T-helper 9 cell (primary cell): Measurements from ENCODE around the gene FANCE.

Experiments
- DNase-seq: peaks from one replicate; pipeline ENCODE4 v3.0.0-alpha.2; 2020

Gene FANCE

GRCh38 chr6:35468980-35469750 is 17.0 kb downstream of the FANCE start:
- no peak for DNase-seq

DNA sequence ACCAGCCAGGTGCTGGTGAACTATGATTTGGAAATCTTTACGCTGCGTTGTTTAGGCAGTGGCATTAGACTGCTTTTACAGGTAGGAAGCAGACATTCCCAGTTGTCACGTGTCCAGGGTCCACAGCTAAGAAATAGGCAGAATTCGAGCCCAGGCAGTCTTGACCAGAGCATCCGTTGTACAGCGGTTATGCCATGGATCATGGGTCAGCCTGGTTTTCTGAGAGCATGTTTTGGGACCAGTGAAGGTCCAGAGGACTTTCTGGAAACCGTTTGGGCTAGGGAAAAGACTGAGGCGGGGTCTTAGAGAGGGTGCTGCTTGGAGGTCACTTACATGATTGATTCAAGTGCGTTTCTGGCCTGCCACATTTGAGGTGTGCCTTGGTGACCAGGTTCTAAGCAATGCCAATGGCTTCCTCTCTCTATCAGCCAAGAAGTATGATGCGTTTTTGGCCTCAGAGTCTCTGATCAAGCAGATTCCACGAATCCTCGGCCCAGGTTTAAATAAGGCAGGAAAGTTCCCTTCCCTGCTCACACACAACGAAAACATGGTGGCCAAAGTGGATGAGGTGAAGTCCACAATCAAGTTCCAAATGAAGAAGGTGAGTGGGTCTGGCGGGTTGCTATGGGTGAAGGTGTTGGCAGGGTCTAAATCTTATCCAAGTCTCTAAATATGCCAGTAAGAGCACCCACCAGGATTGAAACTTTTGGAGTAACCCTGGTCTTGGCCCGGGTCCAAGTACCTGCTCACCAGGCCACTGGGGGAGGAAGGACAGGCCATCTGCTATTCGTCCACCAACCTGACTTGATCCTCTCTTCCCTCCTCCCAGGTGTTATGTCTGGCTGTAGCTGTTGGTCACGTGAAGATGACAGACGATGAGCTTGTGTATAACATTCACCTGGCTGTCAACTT is 17.9 kb downstream of the FANCE start:
- no peak for DNase-seq

- DNase-seq: no peak
These were observed 18.6 kb downstream of the FANCE start for GRCh38 chr6:35470663-35471120.

DNA sequence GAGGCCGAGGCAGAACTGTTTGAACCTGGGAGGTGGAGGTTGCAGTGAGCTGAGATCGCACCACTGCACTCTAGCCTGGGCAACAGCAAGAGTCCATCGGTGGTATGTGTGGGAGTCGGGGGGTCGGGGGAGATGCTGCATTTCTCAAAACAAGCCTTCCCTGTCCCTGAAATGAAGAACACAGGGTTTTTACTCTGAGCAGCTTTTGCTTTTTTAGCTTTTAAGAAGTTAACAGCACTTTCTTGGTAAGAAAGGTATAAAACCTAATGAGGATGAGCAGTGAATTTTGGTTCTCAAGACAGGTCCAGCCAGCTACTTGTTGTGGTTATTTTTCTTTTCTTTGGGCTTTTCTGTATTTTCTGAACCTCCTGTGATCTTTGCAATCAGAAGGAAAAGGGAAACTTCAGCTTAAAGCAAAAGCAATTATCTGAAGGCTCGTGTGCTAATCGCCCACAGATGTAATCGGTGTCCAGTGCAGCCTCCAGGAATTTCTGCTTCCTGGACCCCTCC is 19.8 kb downstream of the FANCE start:
- DNase-seq: no peak

- DNase-seq: no peak
These were observed 21.1 kb downstream of the FANCE start for GRCh38 chr6:35473075-35473849.

- no peak for DNase-seq
These were observed 21.7 kb downstream of the FANCE start for GRCh38 chr6:35473850-35474130.

DNA sequence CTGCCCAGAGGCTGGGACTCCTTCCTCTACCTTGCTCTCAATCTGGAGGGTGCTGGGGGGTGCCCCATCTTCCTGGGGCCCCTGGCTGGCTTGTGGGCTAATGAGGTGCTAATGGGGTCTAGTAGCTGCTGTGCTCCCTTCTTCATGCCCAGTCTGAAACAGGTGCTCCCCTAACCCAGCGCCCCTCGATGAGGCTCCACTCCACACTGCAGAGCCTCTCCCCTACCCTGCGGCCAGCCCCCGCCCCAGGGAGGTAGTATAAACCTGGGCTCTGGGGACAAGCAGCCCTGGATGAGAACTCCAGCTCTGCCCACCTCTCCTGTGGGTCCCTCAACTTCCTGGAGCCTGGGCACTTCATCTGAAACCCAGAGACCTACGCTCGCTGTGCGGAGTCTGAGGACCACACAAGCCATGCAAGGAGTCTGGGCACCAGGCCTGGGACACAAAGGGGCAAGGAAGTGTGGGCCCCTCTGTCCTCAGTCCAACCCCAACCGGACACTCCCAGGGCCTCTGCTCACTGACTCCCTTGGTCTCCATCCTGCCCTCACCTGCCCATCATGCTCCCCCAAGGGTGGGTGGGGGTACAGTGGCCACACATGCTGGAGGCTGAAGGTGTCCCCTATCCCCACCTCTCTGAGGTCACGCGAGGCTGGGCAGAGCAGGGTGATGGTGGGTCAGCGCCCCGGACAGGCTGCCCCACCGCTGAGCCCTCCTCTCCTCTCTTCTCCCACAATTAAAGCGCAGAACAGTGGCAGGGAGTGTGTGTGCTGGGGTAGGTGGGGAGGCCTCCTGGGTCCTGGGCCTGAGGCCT is 22.2 kb downstream of the FANCE start:
- DNase-seq: no peak

DNA sequence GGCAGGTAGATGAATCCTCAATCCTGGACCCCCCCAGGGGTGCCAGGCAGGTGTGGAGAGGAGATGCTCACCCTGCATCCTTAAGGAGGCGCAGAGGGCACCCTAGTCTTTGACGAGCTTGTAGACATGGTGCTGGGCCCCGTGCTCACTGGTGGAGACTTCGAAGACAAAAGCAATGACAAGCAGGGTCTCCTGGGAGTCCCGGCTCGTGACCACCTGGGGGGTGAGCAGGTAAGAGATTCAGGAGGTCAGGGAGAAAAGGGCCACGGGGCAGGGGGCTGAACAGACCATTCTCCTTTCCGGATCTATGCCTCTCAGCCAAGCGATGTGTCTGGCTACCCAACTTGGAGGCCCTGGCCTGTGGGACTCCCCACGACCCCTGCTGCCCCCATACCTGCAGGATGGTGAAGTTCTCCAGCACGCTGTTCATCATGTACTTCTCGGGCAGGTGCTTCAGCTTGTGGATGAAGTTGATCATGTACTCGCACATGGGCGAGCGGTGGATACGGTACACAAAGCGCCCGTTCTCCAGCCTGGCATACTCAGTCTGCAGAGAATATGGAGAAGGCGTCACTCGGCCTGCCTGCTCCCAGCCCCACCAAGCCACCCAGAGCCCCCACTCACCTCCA is 22.9 kb downstream of the FANCE start:
- no peak for DNase-seq

GRCh38 chr6:35475573-35475972 is 23.4 kb downstream of the FANCE start:
- DNase-seq: no peak

- DNase-seq: no peak
These were observed 23.9 kb downstream of the FANCE start for GRCh38 chr6:35476004-35476403.

- DNase-seq: no peak
These were observed 24.9 kb downstream of the FANCE start for GRCh38 chr6:35477028-35477427.

DNA sequence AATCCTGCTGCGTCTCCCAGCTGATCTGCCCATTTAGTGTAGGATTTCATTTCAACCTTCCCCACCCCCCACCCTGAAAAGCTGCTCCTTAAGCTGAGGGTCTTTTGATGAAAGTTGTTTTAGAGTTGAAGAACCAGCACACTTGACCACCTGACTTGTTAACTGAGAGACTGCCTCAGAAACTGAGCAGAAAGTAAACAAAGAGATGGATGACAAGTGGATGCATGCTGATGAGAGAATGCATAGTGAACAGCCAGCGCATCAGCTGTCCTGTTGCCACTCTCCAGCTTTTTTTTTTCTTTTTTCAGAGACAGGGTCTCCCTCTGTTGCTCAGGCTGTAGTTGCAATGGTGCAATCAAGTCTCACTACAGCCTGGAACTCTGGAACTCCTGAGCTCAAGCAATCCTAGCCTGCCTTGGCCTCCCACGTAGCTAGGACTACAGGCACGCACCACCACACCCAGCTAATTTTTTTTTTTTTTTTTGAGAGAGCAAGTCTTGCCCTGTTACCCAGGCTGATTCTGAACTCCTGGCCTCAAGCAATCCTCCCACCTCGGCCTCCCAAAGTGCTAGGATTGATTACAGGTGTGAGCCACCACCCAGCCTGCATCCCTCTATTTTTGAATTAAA is 25.5 kb downstream of the FANCE start:
- DNase-seq: no peak

GRCh38 chr6:35478259-35478658 is 26.1 kb downstream of the FANCE start:
- no peak for DNase-seq

DNA sequence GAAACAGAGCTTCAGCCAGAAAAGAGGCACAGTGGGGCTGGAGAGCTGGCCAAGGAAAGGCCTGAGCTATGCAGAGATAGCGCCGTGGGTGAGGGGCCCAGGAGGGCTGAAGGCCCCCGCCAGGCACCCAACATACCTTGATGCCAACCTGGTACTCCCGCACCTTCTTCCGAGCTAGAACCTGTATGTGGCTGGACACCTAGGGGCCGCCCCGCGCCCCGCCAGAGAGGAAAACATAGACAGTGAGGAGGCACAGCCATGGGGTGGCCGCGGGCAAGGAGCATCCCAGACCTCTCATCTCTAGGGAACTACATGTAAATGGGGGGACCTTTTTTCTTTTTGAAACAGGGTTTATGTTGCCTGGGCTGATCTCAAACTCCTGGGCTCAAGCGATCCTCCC is 28.0 kb downstream of the FANCE start:
- no peak for DNase-seq

GRCh38 chr6:35481226-35481625 is 29.1 kb downstream of the FANCE start:
- no peak for DNase-seq

DNA sequence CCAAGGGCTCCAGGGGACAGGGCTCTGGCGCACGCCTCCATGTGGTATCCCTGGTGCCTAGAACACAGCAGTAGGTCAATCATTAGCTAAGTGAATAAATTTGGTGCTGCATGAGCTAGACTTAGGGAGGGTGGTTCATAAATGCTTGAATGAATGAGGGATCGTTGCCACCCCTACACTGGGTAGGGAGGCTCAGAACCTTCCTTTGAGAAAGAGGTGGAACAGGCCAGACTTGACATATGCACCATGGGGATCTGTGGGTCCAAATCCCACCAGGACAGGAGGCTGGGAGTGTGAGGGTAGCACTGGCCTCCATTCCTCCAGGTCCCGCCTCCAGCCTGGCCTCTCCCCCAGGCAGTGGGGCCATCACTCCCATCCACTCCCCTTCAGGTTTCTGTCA is 30.9 kb downstream of the FANCE start:
- DNase-seq: no peak

DNA sequence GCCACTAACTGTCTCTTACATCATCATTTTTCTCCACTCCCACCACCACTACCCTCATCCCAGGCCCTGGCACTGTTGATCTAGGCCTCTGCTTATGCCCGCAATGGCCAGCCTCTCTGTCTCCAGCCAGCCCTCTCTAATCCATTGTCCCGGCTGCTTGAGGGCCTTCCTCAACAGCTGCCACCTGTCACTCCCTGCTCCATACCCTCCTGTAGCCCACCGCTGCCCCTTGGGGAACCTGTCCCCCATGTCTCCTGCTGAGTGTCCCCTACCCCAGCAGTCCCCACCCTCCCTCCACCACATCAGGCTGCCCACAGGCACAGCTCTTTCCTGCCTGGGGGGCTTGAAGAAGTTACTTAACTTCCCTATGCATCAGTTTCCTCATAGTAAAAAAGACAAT is 31.4 kb downstream of the FANCE start:
- no peak for DNase-seq

DNA sequence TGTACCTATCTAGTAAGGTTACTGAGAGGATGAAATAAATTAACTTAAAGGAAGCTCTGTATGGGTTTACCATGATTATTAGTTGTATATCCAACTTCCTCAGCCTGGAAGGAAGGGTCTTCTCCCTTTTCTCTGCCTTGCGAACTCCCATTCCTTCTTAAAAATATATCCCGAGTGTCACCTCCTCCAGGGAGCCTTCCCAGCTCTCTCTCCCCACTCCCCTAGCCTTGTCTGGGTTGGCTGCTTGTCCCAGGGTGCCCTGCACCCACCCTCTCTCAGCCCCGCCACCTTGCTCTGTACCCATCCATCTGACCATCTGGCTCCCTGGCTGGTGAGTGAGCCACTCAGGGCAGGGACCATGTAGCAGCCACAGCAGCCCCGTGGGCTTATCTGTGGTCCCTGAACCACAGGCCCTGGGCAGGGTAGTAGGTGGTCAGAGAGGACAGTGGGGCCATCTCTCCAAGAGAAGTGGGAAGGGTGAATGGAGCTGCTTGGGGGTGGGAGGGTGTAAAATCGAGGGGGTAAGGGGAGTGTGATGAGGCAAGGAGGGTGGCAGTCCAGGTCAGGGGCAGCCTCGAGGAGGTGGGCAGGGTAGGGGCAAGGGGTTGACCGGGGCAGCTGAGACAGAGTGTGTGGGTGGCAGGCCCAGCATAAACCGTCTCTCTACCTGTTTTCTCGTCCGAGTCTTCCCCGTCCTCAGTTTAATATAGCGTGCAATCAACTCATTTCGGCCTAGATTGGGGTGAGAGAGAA is 31.9 kb downstream of the FANCE start:
- no peak for DNase-seq

- no peak for DNase-seq
These were observed 32.8 kb downstream of the FANCE start for GRCh38 chr6:35484921-35485392.

GRCh38 chr6:35485402-35485877 is 33.3 kb downstream of the FANCE start:
- DNase-seq: no peak
